HEK293 (cell line): ENCODE results near the gene TRIM46.
"Not testable (repeated sequence)": the region's sequence is repeated elsewhere in the genome, so short reads cannot be mapped to it uniquely, and the experiment has no call there.

Experiments used
- ZNF292 ChIP-seq: fragments of 450-650 bp; formaldehyde crosslinking; IDR thresholded peaks from 2 replicates; pipeline ENCODE4 v1.5.1; 2016; ENCODE audit warnings: low read depth, missing biosample characterization, missing genetic modification characterization, borderline replicate concordance
- TF ChIP-seq, protein P1 (sequence below): fragments of 450-650 bp; formaldehyde crosslinking; IDR thresholded peaks from 2 replicates; pipeline ENCODE4 v1.5.1; 2016; ENCODE audit warnings: missing biosample characterization, missing genetic modification characterization
- TF ChIP-seq, protein P2 (sequence below): fragments of 450-650 bp; formaldehyde crosslinking; optimal IDR thresholded peaks from 2 replicates; pipeline ENCODE3; 2016; ENCODE audit warnings: missing biosample characterization, mild to moderate bottlenecking, missing genetic modification characterization
- TF ChIP-seq, protein P3 (sequence below): fragments of 450-650 bp; formaldehyde crosslinking; IDR thresholded peaks from 2 replicates; pipeline ENCODE4 v1.5.1; 2016; ENCODE audit warnings: missing biosample characterization, missing genetic modification characterization

DNA sequence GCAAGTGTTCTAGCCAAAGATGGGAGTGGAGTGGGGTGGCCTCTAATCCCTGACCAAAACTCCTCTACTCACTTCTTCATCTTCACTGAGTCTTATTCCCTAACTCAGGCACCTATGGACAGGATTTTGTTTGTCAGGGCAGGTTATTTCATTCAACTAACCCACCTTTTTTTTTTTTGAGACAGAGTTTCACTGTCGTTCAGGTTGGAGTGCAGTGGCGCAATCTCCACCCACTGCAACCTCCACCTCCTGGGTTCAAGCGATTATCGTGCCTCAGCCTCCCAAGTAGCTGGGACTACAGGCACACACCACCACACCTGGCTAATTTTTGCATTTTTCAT lies 5.6 kb upstream of the TRIM46 start:
- TF ChIP-seq, protein P1, sequence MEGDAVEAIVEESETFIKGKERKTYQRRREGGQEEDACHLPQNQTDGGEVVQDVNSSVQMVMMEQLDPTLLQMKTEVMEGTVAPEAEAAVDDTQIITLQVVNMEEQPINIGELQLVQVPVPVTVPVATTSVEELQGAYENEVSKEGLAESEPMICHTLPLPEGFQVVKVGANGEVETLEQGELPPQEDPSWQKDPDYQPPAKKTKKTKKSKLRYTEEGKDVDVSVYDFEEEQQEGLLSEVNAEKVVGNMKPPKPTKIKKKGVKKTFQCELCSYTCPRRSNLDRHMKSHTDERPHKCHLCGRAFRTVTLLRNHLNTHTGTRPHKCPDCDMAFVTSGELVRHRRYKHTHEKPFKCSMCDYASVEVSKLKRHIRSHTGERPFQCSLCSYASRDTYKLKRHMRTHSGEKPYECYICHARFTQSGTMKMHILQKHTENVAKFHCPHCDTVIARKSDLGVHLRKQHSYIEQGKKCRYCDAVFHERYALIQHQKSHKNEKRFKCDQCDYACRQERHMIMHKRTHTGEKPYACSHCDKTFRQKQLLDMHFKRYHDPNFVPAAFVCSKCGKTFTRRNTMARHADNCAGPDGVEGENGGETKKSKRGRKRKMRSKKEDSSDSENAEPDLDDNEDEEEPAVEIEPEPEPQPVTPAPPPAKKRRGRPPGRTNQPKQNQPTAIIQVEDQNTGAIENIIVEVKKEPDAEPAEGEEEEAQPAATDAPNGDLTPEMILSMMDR (tag by site-specific recombination) = not testable (repeated sequence)
- TF ChIP-seq, protein P2, sequence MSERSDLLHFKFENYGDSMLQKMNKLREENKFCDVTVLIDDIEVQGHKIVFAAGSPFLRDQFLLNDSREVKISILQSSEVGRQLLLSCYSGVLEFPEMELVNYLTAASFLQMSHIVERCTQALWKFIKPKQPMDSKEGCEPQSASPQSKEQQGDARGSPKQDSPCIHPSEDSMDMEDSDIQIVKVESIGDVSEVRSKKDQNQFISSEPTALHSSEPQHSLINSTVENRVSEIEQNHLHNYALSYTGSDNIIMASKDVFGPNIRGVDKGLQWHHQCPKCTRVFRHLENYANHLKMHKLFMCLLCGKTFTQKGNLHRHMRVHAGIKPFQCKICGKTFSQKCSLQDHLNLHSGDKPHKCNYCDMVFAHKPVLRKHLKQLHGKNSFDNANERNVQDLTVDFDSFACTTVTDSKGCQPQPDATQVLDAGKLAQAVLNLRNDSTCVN (tag by site-specific recombination) = not testable (repeated sequence)
- TF ChIP-seq, protein P3, sequence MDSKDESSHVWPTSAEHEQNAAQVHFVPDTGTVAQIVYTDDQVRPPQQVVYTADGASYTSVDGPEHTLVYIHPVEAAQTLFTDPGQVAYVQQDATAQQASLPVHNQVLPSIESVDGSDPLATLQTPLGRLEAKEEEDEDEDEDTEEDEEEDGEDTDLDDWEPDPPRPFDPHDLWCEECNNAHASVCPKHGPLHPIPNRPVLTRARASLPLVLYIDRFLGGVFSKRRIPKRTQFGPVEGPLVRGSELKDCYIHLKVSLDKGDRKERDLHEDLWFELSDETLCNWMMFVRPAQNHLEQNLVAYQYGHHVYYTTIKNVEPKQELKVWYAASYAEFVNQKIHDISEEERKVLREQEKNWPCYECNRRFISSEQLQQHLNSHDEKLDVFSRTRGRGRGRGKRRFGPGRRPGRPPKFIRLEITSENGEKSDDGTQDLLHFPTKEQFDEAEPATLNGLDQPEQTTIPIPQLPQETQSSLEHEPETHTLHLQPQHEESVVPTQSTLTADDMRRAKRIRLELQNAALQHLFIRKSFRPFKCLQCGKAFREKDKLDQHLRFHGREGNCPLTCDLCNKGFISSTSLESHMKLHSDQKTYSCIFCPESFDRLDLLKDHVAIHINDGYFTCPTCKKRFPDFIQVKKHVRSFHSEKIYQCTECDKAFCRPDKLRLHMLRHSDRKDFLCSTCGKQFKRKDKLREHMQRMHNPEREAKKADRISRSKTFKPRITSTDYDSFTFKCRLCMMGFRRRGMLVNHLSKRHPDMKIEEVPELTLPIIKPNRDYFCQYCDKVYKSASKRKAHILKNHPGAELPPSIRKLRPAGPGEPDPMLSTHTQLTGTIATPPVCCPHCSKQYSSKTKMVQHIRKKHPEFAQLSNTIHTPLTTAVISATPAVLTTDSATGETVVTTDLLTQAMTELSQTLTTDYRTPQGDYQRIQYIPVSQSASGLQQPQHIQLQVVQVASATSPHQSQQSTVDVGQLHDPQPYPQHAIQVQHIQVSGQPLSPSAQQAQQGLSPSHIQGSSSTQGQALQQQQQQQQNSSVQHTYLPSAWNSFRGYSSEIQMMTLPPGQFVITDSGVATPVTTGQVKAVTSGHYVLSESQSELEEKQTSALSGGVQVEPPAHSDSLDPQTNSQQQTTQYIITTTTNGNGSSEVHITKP (tag by site-specific recombination) = not testable (repeated sequence)
- TF ChIP-seq ZNF292 (tag by site-specific recombination) = not testable (repeated sequence)
